Measurements from ENCODE around the gene GP9. TPM values are rescaled to one million over a fixed set of nuclear protein-coding genes. Genes with fewer than 3 reads are reported as not detected.

Gene GP9
- total RNA-seq, 6 experiments from 2014 or later: 0.50 TPM; not detected in 5

GRCh38 chr3:129015388-129016105 is 45.0 kb upstream of the GP9 start:
- TF ChIP-seq, protein P1, sequence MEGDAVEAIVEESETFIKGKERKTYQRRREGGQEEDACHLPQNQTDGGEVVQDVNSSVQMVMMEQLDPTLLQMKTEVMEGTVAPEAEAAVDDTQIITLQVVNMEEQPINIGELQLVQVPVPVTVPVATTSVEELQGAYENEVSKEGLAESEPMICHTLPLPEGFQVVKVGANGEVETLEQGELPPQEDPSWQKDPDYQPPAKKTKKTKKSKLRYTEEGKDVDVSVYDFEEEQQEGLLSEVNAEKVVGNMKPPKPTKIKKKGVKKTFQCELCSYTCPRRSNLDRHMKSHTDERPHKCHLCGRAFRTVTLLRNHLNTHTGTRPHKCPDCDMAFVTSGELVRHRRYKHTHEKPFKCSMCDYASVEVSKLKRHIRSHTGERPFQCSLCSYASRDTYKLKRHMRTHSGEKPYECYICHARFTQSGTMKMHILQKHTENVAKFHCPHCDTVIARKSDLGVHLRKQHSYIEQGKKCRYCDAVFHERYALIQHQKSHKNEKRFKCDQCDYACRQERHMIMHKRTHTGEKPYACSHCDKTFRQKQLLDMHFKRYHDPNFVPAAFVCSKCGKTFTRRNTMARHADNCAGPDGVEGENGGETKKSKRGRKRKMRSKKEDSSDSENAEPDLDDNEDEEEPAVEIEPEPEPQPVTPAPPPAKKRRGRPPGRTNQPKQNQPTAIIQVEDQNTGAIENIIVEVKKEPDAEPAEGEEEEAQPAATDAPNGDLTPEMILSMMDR (IDR thresholded peaks at IDR 0.05): no peak
- Histone ChIP-seq H3K4me1 (no peaks in the 10 kb centered on the region), H3K4me3 (no peak overlapping the region), H3K27me3 (no peaks in the 10 kb centered on the region), H3K27ac (peak overlapping the region in 2 of 3 donors; percentile 33 to 65), H3K36me3 (no peaks in the 10 kb centered on the region), H3K9me3 (no peaks in the 10 kb centered on the region)
- intact Hi-C loops (cut with DNase I): no loop called here
- ATAC-seq: peak; percentile 73 to 89 (median 84)
- DNase-seq: peak in 2 of 3 donors; percentile 72 to 75
- WGBS (ENCODE audit: insufficient coverage, low coverage, low lambda C conversion rate, missing lambda C conversion rate): 39% methylated on average over 11 of the region's 19 CpGs

DNA sequence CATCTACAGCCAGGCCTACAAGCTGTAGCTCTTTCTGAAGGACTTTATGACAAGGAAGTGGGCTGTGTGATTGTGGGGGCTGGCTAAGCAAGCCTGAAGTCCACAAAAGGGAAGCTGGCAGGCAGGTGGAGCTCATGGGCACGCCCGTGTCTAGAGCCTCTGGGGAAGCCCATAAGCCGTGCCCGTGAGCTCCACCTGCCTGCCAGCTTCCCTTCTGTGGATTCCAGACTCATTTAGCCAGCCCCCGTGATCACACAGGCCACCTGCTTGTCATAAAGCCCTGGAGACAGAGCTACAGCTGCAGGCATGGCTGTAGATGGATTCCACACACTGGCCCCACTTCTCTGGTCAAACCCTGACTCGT is 44.2 kb upstream of the GP9 start:
- WGBS (ENCODE audit: insufficient coverage, low coverage, low lambda C conversion rate, missing lambda C conversion rate): 35% methylated on average over 4 of the region's 6 CpGs
- intact Hi-C loops (cut with DNase I): no loop called here
- no peak overlapping the region for H3K4me3 ChIP-seq
- TF ChIP-seq POLR2A (IDR thresholded peaks at IDR 0.05): no peak
- TF ChIP-seq, protein P1 (IDR thresholded peaks at IDR 0.05): no peak
- H3K36me3 ChIP-seq: no peaks in the 10 kb centered on the region
- no peaks in the 10 kb centered on the region for H3K4me1 ChIP-seq
- no peaks in the 10 kb centered on the region for H3K9me3 ChIP-seq
- ATAC-seq (peak; percentile 14 to 35 (median 22)), DNase-seq (peak in 1 of 3 donors; percentile 53)
- H3K27ac ChIP-seq: peak overlapping the region; percentile 31 to 65 (median 33)
- no peaks in the 10 kb centered on the region for H3K27me3 ChIP-seq

- intact Hi-C loops (cut with DNase I): no loop called here
- no peaks in the 10 kb centered on the region for H3K27me3 ChIP-seq
- no peak for TF ChIP-seq POLR2A (IDR thresholded peaks at IDR 0.05)
- TF ChIP-seq, protein P1 (IDR thresholded peaks at IDR 0.05): no peak
- 71% methylated on average over 5 of the region's 14 CpGs for WGBS (ENCODE audit: insufficient coverage, low coverage, low lambda C conversion rate, missing lambda C conversion rate)
- peak overlapping the region; percentile 4 to 65 (median 31) for H3K27ac ChIP-seq
- H3K4me1 ChIP-seq: no peaks in the 10 kb centered on the region
- no peaks in the 10 kb centered on the region for H3K36me3 ChIP-seq
- ATAC-seq: no peak
- DNase-seq: no peak
- no peak overlapping the region for H3K4me3 ChIP-seq
- H3K9me3 ChIP-seq: no peaks in the 10 kb centered on the region
Observed at GRCh38 chr3:129016720-129017483, 43.7 kb upstream of the GP9 start.

DNA sequence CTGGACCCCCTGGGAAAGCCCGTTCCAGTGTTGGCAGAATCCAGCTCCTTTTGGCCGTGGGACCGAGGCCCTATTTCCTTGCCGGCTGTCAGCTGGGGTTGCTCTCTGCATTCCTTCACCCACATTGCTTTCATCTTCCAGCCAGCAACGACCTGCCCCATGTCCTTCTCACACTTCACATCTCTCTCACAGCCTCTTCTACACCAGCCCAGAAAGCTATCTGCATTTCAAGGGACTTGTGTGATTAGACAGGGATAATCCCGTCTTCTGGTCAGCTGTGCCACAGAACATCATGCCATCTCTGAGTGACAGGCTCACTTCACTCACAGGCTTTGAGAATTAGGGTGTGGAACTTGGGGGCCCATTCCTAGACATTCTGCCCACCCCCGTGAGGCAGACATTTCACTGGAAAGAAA is 43.1 kb upstream of the GP9 start:
- Histone ChIP-seq H3K4me3 (no peak overlapping the region), H3K27me3 (no peaks in the 10 kb centered on the region), H3K9me3 (no peaks in the 10 kb centered on the region), H3K36me3 (no peaks in the 10 kb centered on the region), H3K27ac (no peak overlapping the region), H3K4me1 (no peaks in the 10 kb centered on the region)
- intact Hi-C loops (cut with DNase I): no loop called here
- 40% methylated on average over 3 of the region's 7 CpGs for WGBS (ENCODE audit: insufficient coverage, low coverage, low lambda C conversion rate, missing lambda C conversion rate)
- TF ChIP-seq, protein P1 (IDR thresholded peaks at IDR 0.05): no peak
- TF ChIP-seq POLR2A (IDR thresholded peaks at IDR 0.05): no peak
- ATAC-seq: no peak
- DNase-seq: no peak
